Measurements from ENCODE around the gene GPX3. TPM values are rescaled to one million over a fixed set of nuclear protein-coding genes. Genes with fewer than 3 reads are reported as not detected.

Gene GPX3
- polyA plus RNA-seq, 1 donor from 2014 or later, result 2.8 TPM

DNA sequence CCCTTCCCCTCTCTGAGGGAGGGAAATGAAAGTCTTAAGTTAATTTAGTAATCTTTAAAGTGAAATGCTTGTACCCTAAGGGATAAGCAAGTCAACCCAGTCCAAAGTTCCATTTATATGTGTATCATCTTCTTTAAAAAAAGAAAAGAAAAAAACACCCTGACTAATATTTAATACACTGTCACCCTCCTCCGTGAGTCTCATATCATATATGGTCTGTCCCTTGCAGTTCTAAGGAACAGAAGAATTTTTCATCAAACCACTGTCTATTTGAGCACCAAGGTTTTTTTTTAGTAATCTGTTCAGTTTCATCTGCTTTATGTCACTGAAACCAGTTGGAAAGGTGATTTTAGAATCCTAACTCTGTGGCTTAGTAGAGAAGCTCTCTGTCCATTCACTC, 45.2 kb downstream of the GPX3 start:
- Mint-ChIP-seq H3K4me1 (peaks cover 54 to 60% (median 57%) of the 10 kb centered on the region in 3 donors), H3K36me3 (peaks cover 4% of the 10 kb centered on the region), H3K27ac (peak overlapping the region in 2 of 3 donors; percentile 8 to 63), H3K27me3 (no peaks in the 10 kb centered on the region), H3K4me3 (peak overlapping the region in 1 of 4 donors; percentile 38), H3K9me3 (no peaks in the 10 kb centered on the region)

DNA sequence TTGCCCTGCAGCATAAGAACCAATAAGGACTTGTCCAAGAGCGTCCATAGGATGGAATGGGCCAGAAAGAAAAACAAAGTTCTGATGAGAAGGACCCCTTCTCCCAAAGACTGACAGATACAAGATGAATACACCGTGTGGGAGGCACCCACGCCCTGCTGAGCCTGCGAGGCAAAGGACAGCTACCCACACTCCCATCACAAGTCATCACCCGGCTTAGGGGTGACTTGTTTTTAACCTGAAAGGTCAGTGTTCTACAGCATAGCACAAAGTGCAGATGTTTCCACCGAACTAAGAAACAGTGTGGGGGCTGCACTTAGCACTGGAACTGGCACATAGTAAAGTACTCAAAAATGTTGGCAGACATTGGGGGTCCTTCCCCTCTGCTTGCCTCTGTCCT, 46.5 kb downstream of the GPX3 start:
- Mint-ChIP-seq H3K36me3 (peaks cover 4% of the 10 kb centered on the region), H3K4me3 (no peak overlapping the region), H3K9me3 (no peaks in the 10 kb centered on the region), H3K4me1 (peaks cover 50 to 61% (median 59%) of the 10 kb centered on the region in 3 donors), H3K27me3 (no peaks in the 10 kb centered on the region), H3K27ac (peak overlapping the region in 2 of 3 donors; percentile 28 to 68)

DNA sequence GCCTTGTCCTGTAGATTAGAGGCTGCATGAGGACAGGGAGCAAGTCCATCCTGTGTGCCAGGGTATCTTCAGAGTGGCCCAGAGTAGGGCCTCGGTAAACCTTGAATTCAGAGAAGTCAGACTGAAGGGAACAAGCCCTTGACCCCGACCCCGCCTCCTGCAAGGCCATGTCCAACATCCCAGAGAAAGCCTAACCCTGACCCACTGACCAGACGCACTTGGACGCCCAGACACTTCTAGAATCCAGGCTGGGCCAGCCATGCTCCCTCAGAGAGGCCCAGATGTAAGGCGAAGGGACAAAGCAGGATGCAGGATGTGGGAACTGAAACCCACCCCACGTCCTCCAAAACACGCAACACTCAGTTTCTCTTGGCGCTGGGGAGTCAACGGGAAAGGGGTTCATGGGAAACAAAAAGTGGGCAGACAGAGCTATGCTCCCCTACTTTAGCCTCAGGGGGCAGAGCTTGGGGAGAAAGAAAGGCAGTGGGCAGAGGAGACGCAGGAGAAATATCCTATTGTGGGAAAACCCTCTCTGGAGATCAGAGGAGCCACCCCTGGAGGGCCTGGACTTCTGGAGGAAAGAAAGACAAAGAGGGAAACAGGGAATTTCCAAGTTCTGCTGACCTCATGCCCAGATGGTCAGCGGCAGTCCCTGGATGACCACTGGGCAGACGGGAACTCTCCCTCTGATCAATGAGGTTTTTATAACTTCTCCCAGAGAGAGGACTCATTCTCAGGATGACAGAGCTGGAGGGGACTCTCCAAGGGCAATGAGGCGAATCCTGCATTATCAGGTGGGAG, 47.4 kb downstream of the GPX3 start:
- Mint-ChIP-seq H3K27ac (peak overlapping the region; percentile 68 to 86 (median 86)), H3K9me3 (no peaks in the 10 kb centered on the region), H3K4me3 (peak overlapping the region in 2 of 4 donors; percentile 14 to 88), H3K36me3 (peaks cover 4% of the 10 kb centered on the region), H3K4me1 (peaks cover 57 to 69% (median 59%) of the 10 kb centered on the region in 3 donors), H3K27me3 (no peaks in the 10 kb centered on the region)

DNA sequence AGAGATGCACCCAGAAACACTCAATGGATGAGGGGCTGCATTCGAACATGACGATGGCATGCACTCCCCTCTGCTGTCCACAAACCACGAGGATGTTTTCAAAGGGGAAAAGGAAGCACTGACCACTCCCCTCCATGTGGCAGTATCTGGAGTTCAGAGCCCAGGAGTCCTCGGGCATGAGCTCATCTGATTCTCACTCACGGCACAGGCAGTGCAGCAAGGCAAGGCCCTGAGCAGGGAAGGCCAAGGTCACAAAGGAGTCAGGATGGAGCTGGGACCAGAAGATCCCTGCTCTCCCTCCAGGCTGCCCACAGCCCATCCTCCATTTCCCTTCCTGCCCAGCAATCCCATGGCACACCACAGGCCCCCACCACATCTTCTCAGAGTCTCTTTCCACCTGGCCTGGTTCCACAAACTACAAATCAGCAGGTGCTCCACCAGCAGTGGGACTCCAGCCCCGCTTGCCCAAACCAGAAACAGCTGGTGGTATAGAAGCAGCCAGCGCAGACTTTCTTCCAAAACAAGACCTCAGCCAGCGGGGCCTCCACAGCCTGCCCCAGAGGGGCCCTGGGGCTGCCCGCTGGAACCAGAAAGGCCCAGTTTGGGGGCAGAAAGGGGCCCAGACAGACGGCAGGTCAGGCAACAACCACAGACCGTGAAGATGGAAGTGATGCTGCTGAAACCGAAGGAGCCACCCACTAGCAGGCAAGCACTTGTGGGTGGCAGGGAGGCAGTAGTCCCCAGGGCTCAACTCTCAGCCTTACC, 48.2 kb downstream of the GPX3 start:
- Mint-ChIP-seq H3K4me3 (peak overlapping the region in 3 of 4 donors; percentile 49 to 88 (median 52)), H3K4me1 (peaks cover 56 to 69% (median 59%) of the 10 kb centered on the region in 3 donors), H3K36me3 (peaks cover 4% of the 10 kb centered on the region), H3K27me3 (no peaks in the 10 kb centered on the region), H3K27ac (peak overlapping the region; percentile 86 to 96 (median 86)), H3K9me3 (no peaks in the 10 kb centered on the region)

DNA sequence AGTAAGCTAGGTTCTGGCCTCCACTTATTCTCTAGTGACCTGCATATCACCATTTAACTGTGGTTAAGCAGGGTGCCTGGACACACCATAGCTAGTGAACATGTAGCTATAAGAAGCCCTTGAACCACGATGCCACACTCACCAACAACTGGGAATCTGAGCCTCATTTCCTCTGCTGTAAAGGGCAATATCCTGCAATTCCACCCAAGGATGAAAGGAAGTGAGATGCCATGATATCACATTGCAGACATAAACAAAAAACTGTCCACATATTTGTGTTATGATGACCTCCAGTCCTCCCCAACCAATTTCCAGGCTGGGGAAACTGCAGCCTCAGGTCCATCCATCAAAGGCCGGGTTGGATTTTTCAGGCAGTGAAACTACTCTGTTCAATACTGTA, 50.1 kb downstream of the GPX3 start:
- Mint-ChIP-seq H3K36me3 (peaks cover 4% of the 10 kb centered on the region), H3K4me1 (peaks cover 60 to 76% (median 61%) of the 10 kb centered on the region in 3 donors), H3K27me3 (no peaks in the 10 kb centered on the region), H3K27ac (peak overlapping the region; percentile 21 to 85 (median 77)), H3K4me3 (peak overlapping the region in 1 of 4 donors; percentile 37), H3K9me3 (no peaks in the 10 kb centered on the region)

DNA sequence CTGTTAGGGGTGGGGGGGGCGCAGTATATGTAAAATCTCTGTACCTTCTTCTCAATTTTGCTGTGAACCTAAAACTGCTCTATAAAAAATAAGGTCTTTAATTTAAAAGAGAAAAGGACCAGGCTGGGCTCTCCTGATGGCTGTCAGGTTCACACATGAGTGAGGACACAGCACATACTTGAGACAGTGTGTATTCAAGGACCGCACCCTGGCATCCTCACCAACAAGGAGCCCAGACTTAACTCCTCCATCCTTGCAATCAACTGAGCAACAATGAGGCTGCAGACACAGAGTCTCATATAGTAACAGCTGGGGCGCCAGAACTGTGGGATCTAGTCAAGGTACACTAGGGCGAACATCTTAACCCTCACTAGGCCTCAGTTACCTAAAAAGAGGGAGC, 50.6 kb downstream of the GPX3 start:
- H3K4me1 Mint-ChIP-seq, result peaks cover 58 to 77% (median 62%) of the 10 kb centered on the region in 3 donors
- peak overlapping the region in 1 of 3 donors; percentile 21 for H3K27ac Mint-ChIP-seq
- H3K9me3 Mint-ChIP-seq, result no peaks in the 10 kb centered on the region
- peaks cover 4% of the 10 kb centered on the region for H3K36me3 Mint-ChIP-seq
- no peak overlapping the region for H3K4me3 Mint-ChIP-seq
- no peaks in the 10 kb centered on the region for H3K27me3 Mint-ChIP-seq

DNA sequence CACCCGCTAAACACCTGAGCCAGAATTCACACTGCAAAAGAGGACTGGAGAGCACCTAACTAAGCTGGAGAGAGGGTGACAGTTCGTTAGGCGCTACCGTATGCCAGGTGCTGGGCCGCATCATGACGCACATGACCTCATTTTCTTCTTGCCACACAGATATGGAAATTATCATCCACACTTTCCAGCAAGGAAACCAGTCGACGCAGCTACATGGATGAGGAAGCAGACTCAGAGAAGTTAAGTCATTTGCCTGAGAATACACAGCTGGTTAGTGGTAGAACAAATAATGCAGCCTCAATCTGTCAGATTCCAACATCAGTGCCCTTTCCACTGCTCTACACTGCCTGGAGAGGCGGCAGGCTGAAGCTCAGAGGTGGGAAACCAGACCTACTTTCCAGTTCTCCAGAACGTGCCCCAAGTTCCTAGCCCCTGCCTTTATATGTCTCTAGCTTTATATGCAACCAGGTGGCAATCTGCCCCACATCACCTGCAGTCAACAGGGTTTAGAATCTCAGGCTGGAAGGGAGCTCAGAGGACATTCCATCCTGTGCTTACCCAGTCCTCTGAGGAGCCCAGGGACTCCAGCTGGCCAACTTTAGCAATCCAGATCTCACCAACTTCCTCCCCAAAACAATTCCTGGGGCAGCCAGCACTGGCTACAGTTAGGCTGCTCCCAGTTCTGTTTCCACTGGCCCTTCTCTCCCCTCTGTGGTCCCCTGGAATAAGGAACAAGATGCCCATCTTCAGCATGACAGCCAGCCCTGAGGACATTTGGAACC, 51.6 kb downstream of the GPX3 start:
- H3K36me3 Mint-ChIP-seq, result no peaks in the 10 kb centered on the region

DNA sequence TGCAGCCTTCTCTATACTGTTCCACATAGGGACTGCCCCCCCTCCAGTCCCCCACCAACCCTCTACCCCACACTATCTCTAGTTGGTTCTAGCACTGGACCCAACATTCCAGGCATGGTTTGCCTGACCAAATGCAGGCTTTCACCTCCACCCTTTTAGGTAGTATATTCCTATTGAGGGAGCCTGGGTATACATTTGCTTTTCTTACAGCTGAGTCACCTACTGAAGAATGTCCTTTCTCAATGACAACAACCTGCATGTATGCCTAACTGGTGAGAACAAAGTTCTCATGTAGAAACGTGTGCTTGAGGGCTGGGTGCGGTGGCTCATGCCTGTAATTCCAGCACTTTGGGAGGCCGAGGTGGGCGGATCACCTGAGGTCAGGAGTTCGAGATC, 52.2 kb downstream of the GPX3 start:
- H3K9me3 Mint-ChIP-seq, result no peaks in the 10 kb centered on the region
- H3K27me3 Mint-ChIP-seq, result peaks cover 2% of the 10 kb centered on the region
- peak overlapping the region in 1 of 4 donors; percentile 8 for H3K4me3 Mint-ChIP-seq
- peak overlapping the region; percentile 28 to 53 (median 48) for H3K27ac Mint-ChIP-seq
- no peaks in the 10 kb centered on the region for H3K36me3 Mint-ChIP-seq
- H3K4me1 Mint-ChIP-seq, result peaks cover 56 to 77% (median 65%) of the 10 kb centered on the region in 3 donors

More for the DNA sequence above, 51.6 kb downstream of the GPX3 start:
- Mint-ChIP-seq H3K9me3 (no peaks in the 10 kb centered on the region), H3K27ac (peak overlapping the region; percentile 21 to 89 (median 48)), H3K4me1 (peaks cover 59 to 78% (median 65%) of the 10 kb centered on the region in 3 donors), H3K27me3 (peaks cover 2% of the 10 kb centered on the region), H3K4me3 (peak overlapping the region in 1 of 4 donors; percentile 8)

DNA sequence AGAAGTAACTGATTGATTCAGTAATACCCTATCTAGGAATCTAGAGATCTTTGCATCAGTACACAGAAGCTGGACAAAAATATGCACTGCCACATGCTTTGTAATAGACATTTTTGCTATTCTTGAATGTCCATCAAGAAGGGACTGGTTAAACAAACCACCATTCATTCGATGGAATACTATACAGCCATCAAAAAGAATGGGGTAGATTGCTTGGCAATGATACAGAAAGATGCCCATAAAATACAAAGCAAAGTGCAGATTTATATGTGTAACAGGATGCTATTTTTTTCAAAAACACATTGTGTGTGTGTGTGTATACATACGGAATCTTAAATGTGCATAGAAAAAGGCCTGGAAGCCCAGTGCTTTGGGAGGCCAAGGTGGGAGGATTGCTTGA, 52.9 kb downstream of the GPX3 start:
- Mint-ChIP-seq H3K4me1 (peaks cover 56 to 77% (median 65%) of the 10 kb centered on the region in 3 donors), H3K4me3 (peak overlapping the region in 1 of 4 donors; percentile 12), H3K36me3 (peaks cover 1% of the 10 kb centered on the region), H3K27me3 (peaks cover 2% of the 10 kb centered on the region), H3K27ac (peak overlapping the region; percentile 28 to 63 (median 39)), H3K9me3 (no peaks in the 10 kb centered on the region)

DNA sequence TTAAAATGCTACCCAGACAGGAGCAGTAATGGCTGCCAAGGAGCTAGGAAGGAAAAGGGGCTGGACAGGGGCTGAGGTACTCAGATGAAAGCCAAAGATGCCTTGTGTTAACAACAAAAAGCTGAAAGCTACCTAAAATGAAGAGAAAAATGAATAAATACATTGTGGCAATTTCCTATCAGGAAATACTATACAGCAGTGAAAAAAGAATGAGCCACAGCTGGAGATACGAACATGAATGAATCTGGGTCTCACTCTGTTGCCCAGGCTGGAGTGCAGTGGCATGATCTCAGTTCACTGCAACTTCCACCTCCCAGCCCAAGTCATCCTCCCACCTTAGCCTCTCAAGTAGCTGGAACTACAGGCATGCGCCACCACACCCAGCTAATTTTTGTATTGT, 54.2 kb downstream of the GPX3 start:
- Mint-ChIP-seq H3K9me3 (no peaks in the 10 kb centered on the region), H3K4me1 (peaks cover 53 to 73% (median 62%) of the 10 kb centered on the region in 3 donors), H3K36me3 (peaks cover 5% of the 10 kb centered on the region), H3K27me3 (peaks cover 2% of the 10 kb centered on the region), H3K27ac (peak overlapping the region in 1 of 3 donors; percentile 31), H3K4me3 (peak overlapping the region in 1 of 4 donors; percentile 35)

DNA sequence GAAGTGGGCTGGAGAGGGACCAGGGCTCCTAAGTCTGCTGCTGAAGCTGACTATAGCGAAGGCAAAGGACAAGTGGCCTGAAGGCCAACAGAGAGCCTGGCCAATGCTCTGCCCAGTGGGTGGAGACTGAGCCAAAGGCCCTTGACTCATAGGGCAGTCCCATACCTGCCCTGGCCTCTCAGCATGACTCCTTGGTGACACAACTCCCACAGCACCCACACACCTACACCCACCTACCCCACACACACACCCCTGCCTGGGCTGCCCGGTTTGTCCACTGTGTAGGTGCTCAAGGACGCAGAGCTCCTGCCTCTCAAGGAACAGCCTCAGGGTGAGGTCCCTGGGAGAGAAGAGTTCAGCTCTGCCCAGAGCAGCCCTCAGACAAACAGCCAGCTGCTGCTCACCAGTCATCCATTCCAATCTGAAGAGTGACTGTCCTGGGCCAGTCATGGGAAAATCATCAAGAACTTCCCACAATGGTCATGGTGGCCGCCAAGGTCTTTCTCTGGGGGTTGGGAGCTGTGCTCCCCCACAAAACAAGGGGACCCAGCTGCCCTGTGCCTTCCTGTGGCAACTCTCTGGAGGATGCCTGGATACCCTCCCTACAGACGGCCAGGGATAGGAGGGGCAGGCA, 55.4 kb downstream of the GPX3 start:
- peaks cover 50 to 66% (median 61%) of the 10 kb centered on the region in 3 donors for H3K4me1 Mint-ChIP-seq
- H3K27ac Mint-ChIP-seq, result peak overlapping the region; percentile 61 to 90 (median 87)
- H3K9me3 Mint-ChIP-seq, result no peaks in the 10 kb centered on the region
- peaks cover 7% of the 10 kb centered on the region for H3K36me3 Mint-ChIP-seq
- H3K27me3 Mint-ChIP-seq, result peaks cover 2% of the 10 kb centered on the region
- H3K4me3 Mint-ChIP-seq, result peak overlapping the region; percentile 55 to 86 (median 76)

DNA sequence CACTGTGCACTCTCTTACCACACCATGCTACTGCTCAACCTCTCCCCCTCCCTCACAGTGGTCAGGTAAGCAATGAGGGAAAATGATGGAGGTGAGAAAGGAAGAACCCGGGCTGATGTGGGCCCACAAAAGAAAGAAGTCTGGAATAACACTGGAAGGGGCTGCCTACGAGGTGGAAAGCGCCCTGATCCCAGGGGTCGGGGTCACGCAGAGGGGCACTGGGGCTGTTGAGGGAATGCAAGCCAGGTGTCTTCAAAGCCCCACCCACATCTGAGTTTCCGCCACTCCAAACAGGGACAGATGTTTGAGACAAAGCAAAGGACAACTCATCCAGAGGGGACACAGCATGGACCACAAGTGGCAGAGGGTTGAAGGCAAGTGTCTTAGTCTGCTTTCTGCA, 56.2 kb downstream of the GPX3 start:
- peaks cover 2% of the 10 kb centered on the region for H3K27me3 Mint-ChIP-seq
- no peaks in the 10 kb centered on the region for H3K9me3 Mint-ChIP-seq
- peaks cover 7% of the 10 kb centered on the region for H3K36me3 Mint-ChIP-seq
- H3K4me1 Mint-ChIP-seq, result peaks cover 46 to 59% (median 59%) of the 10 kb centered on the region in 3 donors
- H3K4me3 Mint-ChIP-seq, result peak overlapping the region in 3 of 4 donors; percentile 80 to 86 (median 84)
- H3K27ac Mint-ChIP-seq, result peak overlapping the region; percentile 61 to 93 (median 87)

DNA sequence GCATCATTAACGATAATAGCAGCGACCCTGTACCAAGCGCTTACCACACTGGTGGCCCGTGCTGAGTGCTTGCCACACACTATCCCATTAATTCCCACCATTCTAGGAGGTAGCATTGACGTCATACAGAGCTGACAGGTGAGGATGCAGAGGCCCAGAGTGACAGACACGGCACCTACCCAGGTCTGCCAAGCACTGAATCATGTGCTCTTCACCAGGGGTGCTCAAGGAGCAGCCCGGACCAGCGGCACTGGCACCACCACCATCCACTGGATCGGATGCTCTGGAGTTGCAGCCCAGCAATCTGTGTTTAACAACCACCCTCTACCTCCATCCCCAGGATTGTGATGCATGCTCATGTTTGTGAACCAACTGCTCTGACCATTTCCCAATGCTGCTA, 57.0 kb downstream of the GPX3 start:
- Mint-ChIP-seq H3K9me3 (no peaks in the 10 kb centered on the region), H3K4me1 (peaks cover 50 to 57% (median 56%) of the 10 kb centered on the region in 3 donors), H3K4me3 (peak overlapping the region; percentile 86 to 97 (median 93)), H3K36me3 (peaks cover 7% of the 10 kb centered on the region), H3K27me3 (peaks cover 2% of the 10 kb centered on the region), H3K27ac (peak overlapping the region; percentile 20 to 93 (median 87))

DNA sequence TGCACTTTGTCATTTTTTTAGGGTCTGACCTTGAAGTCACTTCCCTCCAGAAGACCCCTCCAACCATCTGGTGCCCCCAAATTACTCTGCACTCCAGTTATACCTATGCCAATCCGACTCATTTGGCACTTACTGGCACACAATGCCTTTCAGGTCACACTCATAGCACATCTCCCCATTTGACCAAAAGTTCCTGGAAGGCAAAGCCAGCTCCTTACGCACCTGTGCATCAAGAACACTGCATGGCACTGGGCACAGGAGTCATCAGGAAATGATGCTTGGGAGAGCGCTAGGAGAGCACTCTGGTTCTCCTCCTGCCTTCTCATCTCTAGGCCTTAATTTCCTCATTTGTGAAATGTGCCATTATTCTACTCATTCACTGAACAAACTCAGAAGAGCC, 57.6 kb downstream of the GPX3 start:
- no peaks in the 10 kb centered on the region for H3K9me3 Mint-ChIP-seq
- H3K4me3 Mint-ChIP-seq, result peak overlapping the region; percentile 86 to 97 (median 93)
- peak overlapping the region; percentile 82 to 93 (median 87) for H3K27ac Mint-ChIP-seq
- H3K4me1 Mint-ChIP-seq, result peaks cover 54 to 58% (median 58%) of the 10 kb centered on the region in 3 donors
- peaks cover 2% of the 10 kb centered on the region for H3K27me3 Mint-ChIP-seq
- H3K36me3 Mint-ChIP-seq, result peaks cover 7% of the 10 kb centered on the region
